Heart left ventricle (tissue), 16 donors: ENCODE measurements around the gene ZNF560. TPM values are rescaled to one million over a fixed set of nuclear protein-coding genes. Genes with fewer than 3 reads are reported as not detected.
"Not testable (repeated sequence)": the region's sequence is repeated elsewhere in the genome, so short reads cannot be mapped to it uniquely, and the experiment has no call there.

Source experiments
- ATAC-seq, 4 donors: fragments of 200-7000 bp; cut with Tn5 transposase; one replicate each; pipeline ENCODE4 v1.9.1; 2020 to 2022; ENCODE audit warnings: moderate library complexity in 4 of 4, mild to moderate bottlenecking in 3 of 4, moderate number of reproducible peaks in 1 of 4
- DNase-seq, 5 donors: peaks; one replicate each; pipeline ENCODE4 v3.0.0-alpha.2; 2020
- H3K27ac ChIP-seq, 12 donors: fragments of 200-600 bp; sonication (generic) in 4 of 12; one replicate each; pipeline versions ENCODE4 v1.5.0 to v1.8.0; 2016 to 2022; ENCODE audit warnings: mild to moderate bottlenecking in 2 of 12
- H3K27me3 ChIP-seq, 9 donors: fragments of 200-600 bp; sonication (generic) in 2 of 9; one replicate each; pipeline versions ENCODE4 v1.5.1 to v1.8.0; 2016 to 2022; ENCODE audit warnings: mild to moderate bottlenecking in 3 of 9
- H3K36me3 ChIP-seq, 9 donors: fragments of 200-600 bp; sonication (generic) in 2 of 9; one replicate each; pipeline versions ENCODE4 v1.5.0 to v1.8.0; 2018 to 2022; ENCODE audit warnings: mild to moderate bottlenecking in 2 of 9
- H3K4me1 ChIP-seq, 12 donors: fragments of 200-600 bp; sonication (generic) in 4 of 12; one replicate each; pipeline versions ENCODE4 v1.5.0 to v1.8.0; 2016 to 2022; ENCODE audit warnings: mild to moderate bottlenecking in 3 of 12
- H3K4me3 ChIP-seq, 12 donors: fragments of 200-600 bp; sonication (generic) in 4 of 12; one replicate each; pipeline versions ENCODE4 v1.5.0 to v1.8.0; 2017 to 2022; ENCODE audit warnings: mild to moderate bottlenecking in 9 of 12, moderate library complexity in 4 of 12
- H3K9me3 ChIP-seq, 12 donors: fragments of 200-600 bp; sonication (generic) in 4 of 12; one replicate each; pipeline versions ENCODE4 v1.5.0 to v1.8.0; 2016 to 2022; ENCODE audit warnings: mild to moderate bottlenecking in 1 of 12
- POLR2A ChIP-seq, 2 donors: fragments of 450-650 bp; IDR thresholded peaks; one replicate each; pipeline ENCODE4 v1.6.1; 2017; ENCODE audit warnings: antibody characterized with exemption in 2 of 2, mild to moderate bottlenecking in 2 of 2, moderate library complexity in 2 of 2
- whole genome bisulfite sequencing, 4 donors: extraction: QIAGEN DNeasy Blood & Tissue Kit in 2 of 4; methylation state at CpG; one replicate each; pipeline versions ENCODE4 v1.1.5 to v1.1.7; 2013 to 2018; 5-methylcytosine and 5-hydroxymethylcytosine counted together
- intact Hi-C, 10 donors: fragments of 100-400 bp; cut with DNase I; formaldehyde crosslinking; loops; one replicate each; pipeline versions ENCODE4 v1.11.1 to v1.14.2; 2022
- long read RNA-seq, 3 donors: library from polyadenylated mRNA; unstranded; transcript quantifications; one replicate each; pipeline ENCODE4 v2.0.0, GENCODE V29; 2020 to 2021
- polyA plus RNA-seq, 2 donors: library from polyadenylated mRNA; stranded (reverse); fragments of 200-250 nt; gene quantifications; one replicate each; pipeline ENCODE4 v1.2.3, GENCODE V29; 2013
- total RNA-seq, 9 donors: library from RNA; depleted of rRNA in 2 of 9; stranded (reverse); fragments of >200 nt in 2 of 9; fragmentation: NEBNext Ultra II Directional in 3 of 9; extraction: Animal tissue kit (Norgen Biotek cat#: 25700) in 3 of 9; gene quantifications; one replicate each; pipeline versions ENCODE4 v1.1.0 to v1.2.4, GENCODE V29; 2016 to 2023
- TF ChIP-seq, protein P1 (sequence below), 12 donors: fragments of 200-600 bp; sonication (generic) in 4 of 12; IDR thresholded peaks; one replicate each; pipeline versions ENCODE4 v1.5.0 to v1.8.0; 2018 to 2022; ENCODE audit warnings: antibody characterized with exemption in 12 of 12, mild to moderate bottlenecking in 5 of 12
- donor health status: ischemic (EF 13 %, LVEDD 7.1; RV severe dilation, severe dysfunction).
- donor health status: healthy with polysubstance abuse.
- donor health status: DM: no; HTN: yes; CAD: no.
- donor health status: DM: no; HTN: no; CAD: no.
- donor health status: ischemic (EF 25% LVEDD 6.9; RV normal size, moderate dysfunction).
- donor health status: ischemic (EF 25% LVEDD 5.7; RV mildly dilated, moderate dysfunction).
- donor health status: healthy.
- donor health status: DM: yes; HTN: yes; CAD: no.
- donor health status: ischemic (EF 35%, LVEDD 5.7; RV mildly dilated, moderate dysfunction).
- donor health status: nonischemic (EF 11% LVEDD 7.7; RV severe dilation, severe dysfunction).
- donor health status: DM: yes; HTN: yes; CAD: no.
- donor health status: PGD.
- donor health status: ischemic (EF 29% LVEDD 5.4; RV normal size, mild dysfunction).
- donor health status: nonischemic (EF 23%, LVEDD 6.1; RV moderate dilation, normal function).

Gene ZNF560
- total RNA-seq (under 1 TPM in 2 of 9 donors, not detected in 7; 0.11 to 0.29 TPM), polyA plus RNA-seq (under 1 TPM in 1 of 2 donors, not detected in 1; 0.03 TPM)
- long read RNA-seq, donor 1: 0 reads
- long read RNA-seq, donor 2: 0 reads
- long read RNA-seq, donor 3: 0 reads

DNA sequence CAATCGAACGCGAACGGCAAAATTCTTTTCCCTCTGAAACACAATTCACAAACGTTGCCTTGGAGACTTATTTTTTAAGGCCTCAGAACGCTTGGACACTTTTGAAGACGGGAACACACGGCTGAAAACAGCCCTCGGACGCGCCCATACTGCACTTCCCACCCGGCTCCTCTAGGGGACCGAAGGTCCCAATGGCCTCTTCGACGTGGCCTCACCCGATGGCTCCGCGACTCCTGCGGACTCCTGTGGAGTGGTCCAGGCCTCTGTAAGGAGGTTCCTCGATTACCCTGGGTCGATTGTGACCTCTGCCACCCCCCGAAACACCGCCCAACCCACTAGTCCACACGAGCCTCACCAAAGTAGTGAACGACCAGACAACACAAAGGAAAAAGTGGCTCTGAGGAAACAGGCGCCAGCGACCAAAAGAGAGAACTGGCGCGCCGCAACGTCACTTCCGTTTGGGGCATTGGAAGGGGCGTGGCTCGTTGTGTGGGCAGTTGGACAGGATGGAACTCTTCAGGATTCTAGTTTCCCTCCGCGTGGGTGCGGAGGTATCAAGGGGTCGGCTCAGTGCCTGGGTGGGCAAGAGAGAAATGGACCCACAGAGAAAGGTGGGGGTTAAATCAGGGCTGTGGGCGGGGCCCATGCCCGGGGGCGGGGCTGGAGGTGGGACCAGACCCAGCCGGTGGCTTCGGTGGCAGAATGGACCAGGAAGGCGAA, at the start of gene ZNF560:
Gene ZNF560 (minus strand): TSS at position 434 of the 720 bp plus-strand sequence. CDS start 23,303 bp downstream, outside the sequence.
- Histone ChIP-seq H3K27ac (no peak within 1 kb of the TSS), H3K27me3 (peaks cover 0 to 12% (median 0%) of the 10 kb centered on the region in 9 donors), H3K9me3 (peaks cover 0 to 76% (median 43%) of the 10 kb centered on the region in 12 donors), H3K4me1 (no peaks in the 10 kb centered on the region), H3K4me3 (no peak within 1 kb of the TSS), H3K36me3 (no peaks in the 10 kb centered on the region)
- peak in 1 of 5 donors; percentile 51 for DNase-seq
- no peak for ATAC-seq
- no peak for TF ChIP-seq POLR2A (IDR thresholded peaks at IDR 0.05)
- TF ChIP-seq, protein P1, sequence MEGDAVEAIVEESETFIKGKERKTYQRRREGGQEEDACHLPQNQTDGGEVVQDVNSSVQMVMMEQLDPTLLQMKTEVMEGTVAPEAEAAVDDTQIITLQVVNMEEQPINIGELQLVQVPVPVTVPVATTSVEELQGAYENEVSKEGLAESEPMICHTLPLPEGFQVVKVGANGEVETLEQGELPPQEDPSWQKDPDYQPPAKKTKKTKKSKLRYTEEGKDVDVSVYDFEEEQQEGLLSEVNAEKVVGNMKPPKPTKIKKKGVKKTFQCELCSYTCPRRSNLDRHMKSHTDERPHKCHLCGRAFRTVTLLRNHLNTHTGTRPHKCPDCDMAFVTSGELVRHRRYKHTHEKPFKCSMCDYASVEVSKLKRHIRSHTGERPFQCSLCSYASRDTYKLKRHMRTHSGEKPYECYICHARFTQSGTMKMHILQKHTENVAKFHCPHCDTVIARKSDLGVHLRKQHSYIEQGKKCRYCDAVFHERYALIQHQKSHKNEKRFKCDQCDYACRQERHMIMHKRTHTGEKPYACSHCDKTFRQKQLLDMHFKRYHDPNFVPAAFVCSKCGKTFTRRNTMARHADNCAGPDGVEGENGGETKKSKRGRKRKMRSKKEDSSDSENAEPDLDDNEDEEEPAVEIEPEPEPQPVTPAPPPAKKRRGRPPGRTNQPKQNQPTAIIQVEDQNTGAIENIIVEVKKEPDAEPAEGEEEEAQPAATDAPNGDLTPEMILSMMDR (IDR thresholded peaks at IDR 0.05): no peak
- intact Hi-C loops: no loop called here
- 2 to 4% (median 3%) methylated on average over 37 to 44 of the region's 44 CpGs for WGBS, 4 donors

DNA sequence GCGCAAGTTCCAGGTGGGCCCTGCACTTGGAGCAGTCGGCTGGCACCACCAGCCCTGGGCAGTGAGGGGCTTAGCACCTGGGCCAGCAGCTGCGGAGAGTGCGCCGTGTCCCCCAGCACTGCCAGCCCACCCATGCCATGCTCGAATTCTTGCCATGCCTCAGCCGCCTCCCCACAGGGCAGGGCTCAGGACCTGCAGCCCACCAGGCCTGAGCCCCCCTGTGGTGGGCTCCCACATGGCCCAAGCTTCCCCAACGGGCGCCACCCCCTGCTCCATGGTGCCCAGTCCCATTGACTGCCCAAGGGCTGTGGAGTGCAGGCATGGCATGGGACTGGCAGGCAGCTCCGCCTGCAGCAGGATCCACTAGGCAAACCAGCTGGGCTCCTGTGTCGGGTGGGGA, 49.5 kb upstream of the ZNF560 start:
- ATAC-seq (no peak), DNase-seq (no peak)
- no peak for TF ChIP-seq POLR2A (IDR thresholded peaks at IDR 0.05)
- TF ChIP-seq, protein P1 (IDR thresholded peaks at IDR 0.05): no peak
- Histone ChIP-seq H3K4me1 (no peaks in the 10 kb centered on the region), H3K27me3 (no peaks in the 10 kb centered on the region), H3K9me3 (peaks cover 0 to 21% (median 0%) of the 10 kb centered on the region in 12 donors), H3K27ac (no peak overlapping the region), H3K4me3 (no peak overlapping the region), H3K36me3 (no peaks in the 10 kb centered on the region)
- WGBS, 4 donors: 83 to 93% (median 91%) methylated on average over 1 to 11 of the region's 11 CpGs
- intact Hi-C loops: no loop called here

- ATAC-seq, H3K9me3 ChIP-seq, intact Hi-C loops: not testable (repeated sequence)
These were observed 42.9 kb upstream of the ZNF560 start for GRCh38 chr19:9541281-9541680.

GRCh38 chr19:9539921-9540320, 41.5 kb upstream of the ZNF560 start:
- intact Hi-C loops: loop anchor here in 4 of 10 donors (5.0 to 10.0 kb wide), 8 partner anchors 42 to 247 kb away; partner anchors contain the start of genes ZNF121 (in 2 of the 4), ZNF266 (in 2 of the 4), ZNF699 (in 2 of the 4) and ZNF559 (in 1 of the 4)
- H3K27me3 ChIP-seq, H3K4me3 ChIP-seq, ATAC-seq, DNase-seq, H3K27ac ChIP-seq: not testable (repeated sequence)
- H3K36me3 ChIP-seq: peaks cover 0 to 20% (median 14%) of the 10 kb centered on the region in 9 donors
- 97 to 100% (median 99%) methylated on average over 1 of the region's 1 CpG for WGBS, 4 donors
- H3K9me3 ChIP-seq: peaks cover 0 to 23% (median 0%) of the 10 kb centered on the region in 12 donors
- H3K4me1 ChIP-seq: peaks cover 0 to 18% (median 12%) of the 10 kb centered on the region in 12 donors

More at GRCh38 chr19:9541281-9541680, 42.9 kb upstream of the ZNF560 start:
- H3K36me3 ChIP-seq, H3K27me3 ChIP-seq, DNase-seq, H3K4me3 ChIP-seq, H3K27ac ChIP-seq: not testable (repeated sequence)
- WGBS, 4 donors: 87 to 95% (median 91%) methylated on average over 8 to 12 of the region's 12 CpGs
- peaks cover 0 to 18% (median 12%) of the 10 kb centered on the region in 12 donors for H3K4me1 ChIP-seq

GRCh38 chr19:9539201-9539600, 40.8 kb upstream of the ZNF560 start:
- 84 to 89% (median 86%) methylated on average over 6 of the region's 6 CpGs for WGBS, 4 donors
- Histone ChIP-seq H3K4me3 (peak overlapping the region in 10 of 12 donors; percentile 64 to 99 (median 77)), H3K4me1 (peaks cover 0 to 18% (median 12%) of the 10 kb centered on the region in 12 donors), H3K9me3 (peaks cover 0 to 30% (median 0%) of the 10 kb centered on the region in 12 donors), H3K36me3 (peaks cover 0 to 27% (median 21%) of the 10 kb centered on the region in 9 donors), H3K27ac (peak overlapping the region; percentile 87 to 97 (median 96))
- not testable (repeated sequence) for H3K27me3 ChIP-seq, DNase-seq, ATAC-seq
- intact Hi-C loops: loop anchor here in 4 of 10 donors (5.0 to 10.0 kb wide), 8 partner anchors 43 to 248 kb away; partner anchors contain the start of genes ZNF121 (in 2 of the 4), ZNF266 (in 2 of the 4), ZNF699 (in 2 of the 4) and ZNF559 (in 1 of the 4)
